Activated CD4-positive, alpha-beta memory T cell treated with anti-CD3 and anti-CD28 coated beads, Interleukin-2, amount 10 ng/mL, durations not matched to agents 7 days and 5 days (primary cell): ENCODE measurements around the gene RBM48. TPM values are rescaled to one million over a fixed set of nuclear protein-coding genes. Genes with fewer than 3 reads are reported as not detected.
"Not testable (repeated sequence)": the region's sequence is repeated elsewhere in the genome, so short reads cannot be mapped to it uniquely, and the experiment has no call there.

Experiments used
- CTCF ChIA-PET: fragments of 350-600 bp; sonication (Branson Sonifier 250); formaldehyde crosslinking; loops from one replicate; lab custom pipeline; 2021; ENCODE audit warnings: antibody characterized with exemption, inconsistent platforms; lab: Charles Lee
- POLR2A ChIA-PET: fragments of 350-600 bp; sonication (Branson Sonifier 250); formaldehyde crosslinking; loops from one replicate; lab custom pipeline; 2021; ENCODE audit warnings: antibody characterized with exemption; lab: Charles Lee
- DNase-seq: peaks from one replicate; pipeline ENCODE4 v3.0.0-alpha.2; 2020
- H3K27ac Mint-ChIP-seq: one replicate; pipeline ENCODE4 v1.8.0; 2021; ENCODE audit warnings: mild to moderate bottlenecking, mixed read lengths
- H3K27me3 Mint-ChIP-seq: one replicate; pipeline ENCODE4 v1.8.0; 2021; ENCODE audit warnings: mixed read lengths
- H3K36me3 Mint-ChIP-seq: one replicate; pipeline ENCODE4 v1.8.0; 2021; ENCODE audit warnings: low read depth, mixed read lengths
- H3K4me1 Mint-ChIP-seq: one replicate; pipeline ENCODE4 v1.8.0; 2021; ENCODE audit warnings: mixed read lengths
- H3K4me3 Mint-ChIP-seq: one replicate; pipeline ENCODE4 v1.8.0; 2021; ENCODE audit warnings: mild to moderate bottlenecking, mixed read lengths
- H3K9me3 Mint-ChIP-seq: one replicate; pipeline ENCODE4 v1.8.0; 2021; ENCODE audit warnings: mixed read lengths
- total RNA-seq, 2 experiments: library from RNA; stranded (reverse); gene quantifications; one replicate each; pipeline ENCODE4 v1.2.3, GENCODE V29; 2021

The RBM48 gene
- total RNA-seq, 2 experiments from 2014 or later, result 15.0 to 17.8 TPM

DNA sequence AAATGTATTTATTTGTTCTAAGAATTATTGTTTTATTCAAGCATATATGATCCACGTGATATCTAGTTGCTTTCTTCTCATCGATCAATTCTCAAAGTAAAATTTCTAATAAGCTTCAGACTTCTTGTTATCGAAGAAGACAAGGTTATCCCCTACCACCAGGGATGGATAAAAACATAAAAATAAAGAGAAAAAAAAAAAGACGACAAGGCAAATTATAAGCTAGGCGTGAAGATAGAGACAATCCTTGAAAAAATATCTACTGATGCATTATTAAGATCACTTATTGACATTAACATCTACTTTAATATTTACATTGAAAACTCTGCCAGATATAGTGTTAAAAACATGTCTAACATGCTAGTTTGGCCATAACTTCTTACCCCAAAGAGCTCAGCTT, 19.6 kb upstream of the RBM48 start:
- no peak for DNase-seq
- Mint-ChIP-seq H3K36me3 (peaks cover 14% of the 10 kb centered on the region), H3K4me3 (no peak overlapping the region), H3K4me1 (peaks cover 2% of the 10 kb centered on the region), H3K9me3 (no peaks in the 10 kb centered on the region), H3K27ac (no peak overlapping the region), H3K27me3 (no peaks in the 10 kb centered on the region)
- ChIA-PET CTCF (interaction anchor here (1.3 kb wide), 1 partner anchor 11 kb away, joined by 3 read pairs; no protein-coding TSS in a partner anchor), POLR2A (no interaction called here)

DNA sequence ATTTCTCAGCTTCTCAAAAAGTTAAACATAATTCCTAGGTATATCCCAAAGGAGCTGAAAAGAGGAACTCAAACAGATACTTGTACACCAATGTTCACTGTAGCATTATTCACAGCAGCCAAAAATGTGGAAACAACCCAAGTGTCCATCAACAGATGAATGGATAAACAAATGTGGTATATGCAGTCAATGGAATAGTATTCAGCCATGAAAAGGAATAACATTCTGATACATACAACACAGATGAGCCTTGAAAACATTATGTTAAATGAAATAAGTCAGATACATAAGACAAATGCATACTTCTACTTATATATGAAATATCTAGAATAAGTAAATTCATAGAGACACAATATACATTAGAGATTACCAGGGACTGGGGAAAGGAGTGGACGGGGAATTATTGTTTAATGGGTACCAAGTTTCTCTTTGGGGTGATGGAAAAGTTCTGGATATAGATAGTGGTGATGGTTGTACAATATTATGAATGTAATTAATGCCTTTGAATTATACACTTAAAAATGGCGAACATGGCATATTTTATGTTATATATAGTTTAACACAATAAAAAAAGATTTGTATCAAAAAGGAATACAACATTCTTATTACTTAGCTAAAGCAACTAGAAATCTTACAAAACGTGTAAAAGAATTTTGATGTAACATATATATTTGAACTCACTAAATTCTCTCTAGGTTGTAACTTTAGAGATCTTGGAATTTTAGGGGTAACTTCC, 15.3 kb upstream of the RBM48 start:
- CTCF ChIA-PET, result no interaction called here
- no peaks in the 10 kb centered on the region for H3K9me3 Mint-ChIP-seq

DNA sequence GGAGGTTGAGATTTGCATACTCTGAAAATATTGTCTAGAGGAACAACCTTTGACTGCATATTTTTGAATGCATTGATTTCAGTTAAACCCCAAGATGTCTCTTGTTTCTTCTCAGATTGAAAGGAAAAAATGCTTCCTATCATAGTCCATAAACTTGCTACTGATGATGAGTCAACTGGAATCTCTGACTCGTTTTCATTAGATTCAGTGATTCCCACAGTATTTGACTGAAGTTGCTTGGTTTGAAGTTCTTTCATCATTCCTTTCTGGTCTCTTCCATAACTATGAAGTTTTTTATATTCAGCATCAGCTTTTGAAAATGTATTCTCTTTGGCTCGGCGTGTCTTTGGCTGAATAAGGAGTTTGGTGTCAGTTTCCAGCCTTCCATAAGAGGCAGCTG, 11.0 kb upstream of the RBM48 start:
- peaks cover 13% of the 10 kb centered on the region for H3K36me3 Mint-ChIP-seq
- no peaks in the 10 kb centered on the region for H3K4me1 Mint-ChIP-seq
- no peak overlapping the region for H3K27ac Mint-ChIP-seq
- no peak for DNase-seq
- no peak overlapping the region for H3K4me3 Mint-ChIP-seq
- POLR2A ChIA-PET, result interaction anchor here (2.1 kb wide), 1 partner anchor 11 kb away, joined by 11 read pairs; the partner anchor contains the start of genes PEX1 and RBM48
- no peaks in the 10 kb centered on the region for H3K27me3 Mint-ChIP-seq
- CTCF ChIA-PET, result interaction anchor here (0.5 kb wide), 1 partner anchor 12 kb away, joined by 3 read pairs; no protein-coding TSS in a partner anchor
- H3K9me3 Mint-ChIP-seq, result no peaks in the 10 kb centered on the region

More for the DNA sequence above, 15.3 kb upstream of the RBM48 start:
- Mint-ChIP-seq H3K4me3 (no peak overlapping the region), H3K4me1 (no peaks in the 10 kb centered on the region), H3K27me3 (no peaks in the 10 kb centered on the region), H3K27ac (no peak overlapping the region), H3K36me3 (peaks cover 17% of the 10 kb centered on the region)
- no peak for DNase-seq
- POLR2A ChIA-PET, result interaction anchor here (0.7 kb wide), 1 partner anchor 624 kb away, joined by 3 read pairs; no protein-coding TSS in a partner anchor

DNA sequence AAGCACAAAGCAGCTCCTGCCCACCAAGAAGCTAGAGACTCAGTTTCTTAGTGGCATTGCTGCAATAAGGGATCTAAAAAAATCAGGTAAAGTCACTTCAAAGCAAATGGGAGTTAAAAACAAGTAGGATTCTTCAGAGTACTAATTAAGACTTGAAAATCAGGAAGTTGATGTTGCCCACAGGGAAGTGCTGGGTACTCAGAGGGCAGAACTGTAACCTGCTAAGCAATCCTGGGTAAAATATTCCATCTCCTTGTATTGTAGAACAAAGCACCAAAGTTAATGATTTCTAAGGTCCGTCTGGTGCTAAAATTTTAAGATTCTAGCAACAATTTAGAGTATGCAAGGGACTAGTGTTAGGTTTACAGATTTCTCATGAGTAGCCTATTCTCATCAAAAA, 8.6 kb upstream of the RBM48 start:
- DNase-seq, result no peak
- Mint-ChIP-seq H3K4me1 (no peaks in the 10 kb centered on the region), H3K36me3 (peaks cover 11% of the 10 kb centered on the region), H3K4me3 (no peak overlapping the region), H3K27ac (no peak overlapping the region), H3K27me3 (no peaks in the 10 kb centered on the region), H3K9me3 (no peaks in the 10 kb centered on the region)
- CTCF ChIA-PET, result no interaction called here
- POLR2A ChIA-PET, result no interaction called here

DNA sequence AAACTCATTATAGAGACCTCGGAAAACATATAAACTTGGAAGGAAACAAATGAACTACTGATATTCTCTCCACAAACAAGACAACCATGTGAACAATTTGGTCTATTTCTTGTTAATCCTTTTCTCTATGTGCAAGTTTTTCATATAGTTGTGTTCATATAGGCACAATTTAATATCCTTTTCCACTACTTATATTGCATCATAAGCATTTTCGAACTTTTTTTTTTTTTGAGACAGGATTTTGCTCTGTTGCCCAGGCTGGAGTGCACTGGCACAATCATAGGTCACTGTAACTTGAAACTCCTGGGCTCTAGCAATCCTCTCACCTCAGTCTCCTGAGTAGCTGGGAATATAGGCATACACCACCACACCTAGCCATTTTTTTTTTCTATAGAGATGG, 5.5 kb upstream of the RBM48 start:
- POLR2A ChIA-PET, result no interaction called here
- peaks cover 13% of the 10 kb centered on the region for H3K4me1 Mint-ChIP-seq
- DNase-seq, result no peak
- CTCF ChIA-PET, result no interaction called here
- no peaks in the 10 kb centered on the region for H3K27me3 Mint-ChIP-seq
- no peak overlapping the region for H3K4me3 Mint-ChIP-seq
- H3K27ac Mint-ChIP-seq, result no peak overlapping the region
- H3K36me3 Mint-ChIP-seq, result peaks cover 3% of the 10 kb centered on the region
- H3K9me3 Mint-ChIP-seq, result no peaks in the 10 kb centered on the region

DNA sequence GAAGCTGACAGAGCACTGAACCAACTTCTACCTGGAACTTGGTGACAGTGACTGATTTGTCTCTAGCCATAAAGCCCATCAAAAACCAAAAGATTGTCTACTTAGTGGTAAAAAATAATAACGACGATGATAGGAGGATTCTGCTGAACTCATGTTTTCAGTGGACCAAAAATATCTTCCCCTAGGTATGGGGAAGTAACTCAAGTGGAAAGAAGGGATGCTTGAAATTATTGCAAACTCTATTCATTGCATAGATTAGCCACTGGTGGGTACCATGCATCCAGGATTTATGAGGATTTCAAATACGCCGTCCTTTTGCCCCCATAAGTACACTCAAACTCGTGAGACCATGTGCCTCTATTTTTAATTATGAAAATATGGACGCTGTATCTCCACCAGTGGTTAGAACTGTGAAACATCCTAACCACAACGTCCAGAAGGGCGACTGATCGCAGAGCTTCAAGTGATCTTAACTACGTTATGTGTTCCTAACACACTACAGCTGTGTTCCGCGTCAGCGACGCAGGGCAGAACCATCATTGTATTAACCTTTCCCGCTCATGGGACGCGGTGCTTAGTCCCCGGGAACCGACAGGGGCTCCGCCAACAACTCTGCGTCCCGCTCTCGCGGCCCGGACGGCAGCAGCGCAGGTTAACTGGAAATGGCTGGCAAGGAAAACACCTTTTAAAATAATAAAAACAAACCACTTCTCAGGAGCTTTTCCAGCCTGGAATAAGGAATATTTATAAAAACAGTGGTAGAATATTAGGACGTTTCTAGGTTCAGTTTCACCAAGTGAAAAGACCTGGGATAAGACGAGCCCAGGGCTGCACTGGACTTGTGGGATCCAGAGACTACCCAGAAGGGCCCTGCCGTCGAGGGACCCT, 1.1 kb upstream of the RBM48 start:
- no peaks in the 10 kb centered on the region for H3K9me3 Mint-ChIP-seq
- peak overlapping the region; percentile 83 for H3K27ac Mint-ChIP-seq
- POLR2A ChIA-PET, result interaction anchor here (1.0 to 4.4 kb wide), 18 partner anchors 10 to 619 kb away, joined by 3 to 33 read pairs (median 6); partner anchors contain the start of genes AKAP9, ANKIB1, FAM133B and GATAD1
- peaks cover 30% of the 10 kb centered on the region for H3K4me1 Mint-ChIP-seq
- H3K36me3 Mint-ChIP-seq, result peaks cover 18% of the 10 kb centered on the region
- peak overlapping the region; percentile 87 for H3K4me3 Mint-ChIP-seq
- CTCF ChIA-PET, result interaction anchor here (1.2 to 2.5 kb wide), 12 partner anchors 11 to 705 kb away, joined by 3 to 32 read pairs (median 6); partner anchors contain the start of genes FAM133B, GATAD1 and VPS50
- H3K27me3 Mint-ChIP-seq, result no peaks in the 10 kb centered on the region
- DNase-seq, result peak; percentile 58

DNA sequence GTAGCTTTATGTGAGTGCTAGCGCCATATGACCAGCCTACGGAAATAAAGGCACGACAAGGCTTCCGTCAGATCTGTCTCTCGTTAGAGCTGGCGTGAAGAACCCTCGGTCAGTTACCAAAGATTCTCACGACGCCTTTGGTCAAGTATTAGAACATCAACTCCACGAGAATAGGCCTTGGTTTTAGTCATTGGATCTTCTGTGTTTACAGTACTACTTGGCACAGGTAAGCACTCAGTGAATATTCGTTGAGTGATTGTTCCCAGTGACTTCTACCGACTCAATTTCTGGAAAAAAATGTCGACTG, 316 bp downstream of the RBM48 start:
- Mint-ChIP-seq H3K4me1 (peaks cover 35% of the 10 kb centered on the region), H3K9me3 (no peaks in the 10 kb centered on the region), H3K27me3 (no peaks in the 10 kb centered on the region), H3K36me3 (peaks cover 31% of the 10 kb centered on the region), H3K4me3 (peak overlapping the region; percentile 87), H3K27ac (peak overlapping the region; percentile 91)
- no peak for DNase-seq
- POLR2A ChIA-PET, result interaction anchor here (0.6 to 4.4 kb wide), 33 partner anchors 11 to 618 kb away, joined by 3 to 33 read pairs (median 4); partner anchors contain the start of genes AKAP9, ANKIB1, CDK6 and FAM133B
- CTCF ChIA-PET, result interaction anchor here (0.6 to 2.5 kb wide), 35 partner anchors 11 to 703 kb away, joined by 3 to 32 read pairs (median 4); partner anchors contain the start of genes FAM133B, GATAD1 and VPS50

DNA sequence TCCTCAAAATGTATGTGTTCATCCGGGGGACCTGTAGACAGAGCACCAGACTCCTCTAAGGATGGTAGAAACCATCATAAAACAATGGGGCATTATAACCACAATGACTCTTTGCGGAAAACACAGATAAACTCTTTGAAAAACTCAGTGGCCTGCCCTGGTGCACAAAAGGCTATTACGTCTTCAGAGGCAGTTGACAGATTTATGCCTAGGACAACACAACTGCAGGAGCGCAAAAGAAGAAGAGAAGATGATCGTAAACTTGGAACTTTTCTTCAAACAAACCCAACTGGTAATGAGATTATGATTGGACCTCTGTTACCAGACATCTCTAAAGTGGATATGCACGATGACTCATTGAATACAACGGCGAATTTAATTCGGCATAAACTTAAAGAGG, 6.0 kb downstream of the RBM48 start:
- Mint-ChIP-seq H3K4me1 (peaks cover 25% of the 10 kb centered on the region), H3K9me3 (no peaks in the 10 kb centered on the region), H3K36me3 (peaks cover 68% of the 10 kb centered on the region), H3K27me3 (no peaks in the 10 kb centered on the region), H3K27ac (no peak overlapping the region), H3K4me3 (no peak overlapping the region)
- ChIA-PET CTCF (no interaction called here), POLR2A (no interaction called here)
- no peak for DNase-seq

DNA sequence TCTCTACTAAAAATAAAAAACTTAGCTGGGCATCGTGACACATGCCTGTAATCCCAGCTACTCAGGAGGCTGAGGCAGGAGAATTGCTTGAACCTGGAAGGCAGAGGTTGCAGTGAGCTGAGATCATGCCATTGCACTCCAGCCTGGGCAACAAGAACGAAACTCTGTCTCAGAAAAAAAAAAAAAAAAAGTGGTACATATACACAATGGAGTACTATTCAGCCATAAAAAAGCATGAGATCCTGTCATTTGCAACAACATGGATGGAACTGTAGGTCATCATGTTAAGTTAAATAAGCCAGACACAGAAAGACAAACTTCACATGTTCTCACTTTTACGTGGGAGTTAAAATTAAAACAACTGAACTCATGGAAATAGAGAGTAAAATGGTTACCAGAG, 14.9 kb downstream of the RBM48 start:
- POLR2A ChIA-PET, H3K4me3 Mint-ChIP-seq, CTCF ChIA-PET, H3K36me3 Mint-ChIP-seq, H3K4me1 Mint-ChIP-seq, DNase-seq, H3K27ac Mint-ChIP-seq, H3K27me3 Mint-ChIP-seq: not testable (repeated sequence)
- peaks cover 12% of the 10 kb centered on the region for H3K9me3 Mint-ChIP-seq

DNA sequence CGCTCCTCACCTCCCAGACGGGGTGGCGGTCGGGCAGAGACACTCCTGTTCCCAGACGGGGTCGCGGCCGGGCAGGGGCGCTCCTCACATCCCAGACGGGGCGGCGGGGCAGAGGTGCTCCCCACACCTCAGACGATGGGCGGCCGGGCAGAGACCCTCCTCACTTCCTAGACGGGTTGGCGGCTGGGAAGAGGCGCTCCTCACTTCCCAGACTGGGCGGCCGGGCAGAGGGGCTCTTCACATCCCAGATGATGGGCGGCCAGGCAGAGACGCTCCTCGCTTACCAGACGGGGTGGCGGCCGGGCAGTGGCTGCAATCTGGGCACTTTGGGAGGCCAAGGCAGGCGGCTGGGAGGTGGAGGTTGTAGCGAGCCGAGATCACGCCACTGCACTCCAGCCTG, 16.5 kb downstream of the RBM48 start:
- H3K4me1 Mint-ChIP-seq, result not testable (repeated sequence)

DNA sequence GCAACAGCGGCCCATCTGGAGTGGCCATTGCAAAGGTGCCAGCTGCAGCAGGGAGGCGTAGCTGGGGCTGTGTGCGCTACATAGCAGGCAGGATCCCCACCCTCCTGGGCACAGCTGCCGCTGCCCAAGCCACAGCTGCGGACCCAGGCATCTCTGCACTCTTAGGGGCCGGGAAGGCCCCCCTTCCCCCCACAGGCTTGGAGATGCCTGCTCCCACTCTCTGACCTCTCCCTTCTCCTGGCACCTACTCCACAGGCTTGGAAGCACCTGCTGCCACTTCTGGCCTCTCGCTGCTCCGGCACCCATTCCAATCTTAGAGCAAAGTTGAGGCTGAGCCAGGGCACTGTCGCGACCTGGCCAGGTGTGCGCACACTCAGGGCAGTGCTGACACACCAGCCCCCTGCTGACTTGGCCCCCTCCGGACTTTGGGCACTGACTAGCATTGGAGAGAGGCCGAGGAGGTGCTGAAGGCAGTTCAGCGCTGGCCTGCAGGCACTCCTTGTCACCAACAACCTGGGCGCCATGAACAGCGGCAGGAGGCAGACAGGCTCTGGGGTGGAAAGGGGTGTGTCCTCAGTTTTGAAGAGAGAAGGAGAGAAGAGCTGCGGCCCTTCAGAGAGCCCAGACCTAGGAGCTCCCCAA, 18.4 kb downstream of the RBM48 start:
- Mint-ChIP-seq H3K4me3 (no peak overlapping the region), H3K27ac (no peak overlapping the region)
- CTCF ChIA-PET, result no interaction called here

More for the DNA sequence above, 16.5 kb downstream of the RBM48 start:
- H3K4me3 Mint-ChIP-seq, H3K36me3 Mint-ChIP-seq, CTCF ChIA-PET, POLR2A ChIA-PET, DNase-seq, H3K27me3 Mint-ChIP-seq, H3K27ac Mint-ChIP-seq: not testable (repeated sequence)
- H3K9me3 Mint-ChIP-seq, result peaks cover 12% of the 10 kb centered on the region

DNA sequence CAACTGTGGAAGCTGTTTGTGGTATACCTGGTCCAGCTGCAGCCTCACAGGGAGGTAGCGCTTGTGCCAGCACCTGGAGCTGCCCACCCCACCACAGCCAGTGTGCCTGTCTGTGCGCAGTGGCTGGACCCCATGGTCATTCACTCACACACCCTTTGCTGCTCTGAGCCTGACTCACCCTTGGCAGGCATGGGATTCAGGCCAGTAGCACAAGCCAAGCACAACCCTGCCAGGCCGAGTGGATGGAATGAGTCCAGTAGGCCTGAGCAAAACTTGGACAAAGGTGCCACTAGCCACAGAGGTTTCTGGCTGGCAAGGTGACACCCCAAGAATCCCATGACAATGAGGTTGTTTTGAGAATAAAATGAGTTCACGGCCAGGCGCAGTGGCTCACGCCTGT, 19.0 kb downstream of the RBM48 start:
- H3K4me1 Mint-ChIP-seq, result no peaks in the 10 kb centered on the region
- H3K27me3 Mint-ChIP-seq, result peaks cover 7% of the 10 kb centered on the region
- CTCF ChIA-PET, result interaction anchor here (0.7 kb wide), 1 partner anchor 11 kb away, joined by 3 read pairs; no protein-coding TSS in a partner anchor

More for the DNA sequence above, 18.4 kb downstream of the RBM48 start:
- peaks cover 1% of the 10 kb centered on the region for H3K36me3 Mint-ChIP-seq
- no peak for DNase-seq
- peaks cover 6% of the 10 kb centered on the region for H3K9me3 Mint-ChIP-seq
- no peaks in the 10 kb centered on the region for H3K4me1 Mint-ChIP-seq
- POLR2A ChIA-PET, result interaction anchor here (0.7 kb wide), 1 partner anchor 18 kb away, joined by 3 read pairs; the partner anchor contains the start of genes PEX1 and RBM48
- peaks cover 8% of the 10 kb centered on the region for H3K27me3 Mint-ChIP-seq

More for the DNA sequence above, 19.0 kb downstream of the RBM48 start:
- no peak overlapping the region for H3K27ac Mint-ChIP-seq
- H3K36me3 Mint-ChIP-seq, result no peaks in the 10 kb centered on the region
- H3K4me3 Mint-ChIP-seq, result no peak overlapping the region
- DNase-seq, result no peak
- POLR2A ChIA-PET, result no interaction called here
- H3K9me3 Mint-ChIP-seq, result peaks cover 4% of the 10 kb centered on the region
